AML-193 (cell line): ENCODE data around the gene RASGRP1.

Experiments used
- DNase-seq, 2 experiments: peaks; one replicate each; lab custom pipeline; 2025; lab: John Stamatoyannopoulos, UW

RASGRP1 gene

DNA sequence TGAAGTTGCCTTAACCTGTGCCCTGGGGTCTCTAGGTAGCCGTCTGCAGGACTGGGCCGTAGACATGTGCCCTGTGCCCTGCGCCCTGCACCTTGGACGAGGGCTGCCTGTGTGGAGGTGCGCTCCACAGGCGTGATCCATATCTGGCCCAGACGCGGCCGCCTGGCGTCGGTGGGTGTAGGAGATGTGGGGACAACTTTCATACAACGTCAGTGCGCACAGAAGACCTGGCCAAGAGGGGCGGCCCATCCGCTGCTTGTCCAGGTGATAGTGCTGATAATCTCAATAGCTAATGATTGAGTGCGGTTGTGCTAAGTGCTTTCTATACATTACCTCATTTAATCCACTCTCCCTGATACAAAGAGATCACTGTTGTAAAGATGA, 665 bp upstream of the RASGRP1 start:
- DNase-seq, result no peak

GRCh38 chr15:38563723-38564519, 693 bp downstream of the RASGRP1 start:
- peak; percentile 8 to 9 for DNase-seq

DNA sequence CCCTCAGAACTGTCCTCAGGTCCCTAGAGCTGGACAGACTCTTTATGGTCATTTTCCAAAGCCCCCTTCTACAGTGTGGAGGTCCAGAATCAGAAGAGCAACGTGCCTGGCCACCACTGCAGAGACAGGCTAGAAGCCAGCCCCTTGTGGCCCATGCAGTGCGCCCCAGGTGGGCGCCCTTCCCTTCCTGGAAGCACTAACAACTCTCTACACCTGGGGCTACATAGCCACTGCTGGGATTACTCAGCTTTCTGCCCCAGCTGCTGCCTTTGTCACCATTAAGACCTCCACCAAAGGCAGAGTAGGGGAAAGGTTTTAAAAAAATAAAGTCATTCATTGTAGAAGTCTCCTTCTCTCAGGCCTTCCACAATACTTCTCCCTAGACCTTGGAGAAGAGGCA, 2.3 kb downstream of the RASGRP1 start:
- DNase-seq, result no peak

GRCh38 chr15:38560456-38560926, 4.1 kb downstream of the RASGRP1 start:
- DNase-seq, result no peak

DNA sequence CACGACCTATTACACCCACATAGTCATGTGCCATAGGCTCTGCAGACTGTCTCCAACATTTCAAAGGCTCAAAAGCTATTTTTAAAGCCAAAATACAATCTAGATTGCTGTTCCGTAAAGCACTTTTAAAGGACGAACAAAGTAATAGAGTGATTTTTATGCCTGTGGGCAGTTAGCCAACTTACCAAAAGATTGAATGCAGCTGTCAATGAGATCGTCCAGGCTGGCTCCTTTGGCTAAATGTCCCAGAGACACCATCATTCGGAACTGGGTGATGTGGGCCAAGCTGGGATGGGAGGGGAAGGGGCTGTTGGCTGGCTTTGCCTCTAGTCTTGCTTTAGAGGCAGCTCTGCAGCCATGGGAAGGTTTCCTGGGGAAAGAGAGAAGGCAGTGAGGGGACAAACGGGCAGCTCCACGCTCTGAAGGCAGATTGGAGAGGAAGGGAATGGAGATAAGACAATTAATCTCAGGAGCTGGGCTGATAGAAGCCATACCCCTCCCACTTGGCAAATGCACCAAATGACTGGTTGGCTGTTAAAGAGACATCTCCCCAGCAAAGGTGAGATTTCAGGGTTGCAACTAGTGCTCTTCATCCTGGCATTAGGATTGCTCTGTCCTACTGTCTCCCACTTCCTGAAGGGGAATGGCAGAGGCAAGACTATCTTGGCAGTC, 4.8 kb downstream of the RASGRP1 start:
- no peak for DNase-seq

DNA sequence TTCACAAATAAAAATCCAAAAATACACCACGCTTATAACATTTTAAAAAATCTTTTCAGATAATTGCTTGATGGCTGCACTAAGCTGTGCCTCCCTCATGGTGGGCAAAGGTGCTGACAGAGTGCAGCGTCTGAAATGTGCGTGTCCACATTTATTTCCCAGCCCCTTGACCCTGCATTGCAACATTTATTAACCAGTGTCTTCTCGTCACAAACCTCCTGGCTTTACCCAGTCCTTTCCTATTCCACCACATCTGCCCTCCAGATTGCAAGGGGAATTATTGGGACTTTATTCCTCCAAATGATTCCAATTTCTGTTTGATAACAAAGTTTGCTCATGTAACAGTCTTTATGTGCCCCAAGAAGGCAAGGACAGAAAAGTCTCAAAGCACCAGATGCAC, 5.5 kb downstream of the RASGRP1 start:
- no peak for DNase-seq

- no peak for DNase-seq
These were observed 6.1 kb downstream of the RASGRP1 start for GRCh38 chr15:38558372-38559059.

DNA sequence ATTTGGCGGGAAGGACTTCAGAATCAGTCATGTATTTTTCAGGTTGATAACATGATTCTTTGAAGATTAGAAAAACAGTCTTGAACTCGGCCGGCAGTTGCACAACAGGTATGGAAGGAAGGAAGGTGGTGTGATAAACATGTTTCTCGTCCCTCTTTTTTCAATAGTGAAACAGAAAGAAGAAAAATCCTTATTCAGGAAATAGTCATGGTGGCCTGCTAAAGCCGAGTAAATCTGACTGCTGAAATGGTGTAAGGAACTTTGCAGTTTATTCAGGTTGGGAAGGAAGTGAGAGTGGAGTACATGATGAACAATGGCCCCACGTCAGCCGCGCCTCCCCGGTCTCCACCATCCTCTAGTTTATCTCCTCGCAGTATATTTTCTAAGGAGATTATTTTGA, 6.7 kb downstream of the RASGRP1 start:
- DNase-seq, result no peak

GRCh38 chr15:38555686-38556334, 8.8 kb downstream of the RASGRP1 start:
- DNase-seq, result no peak

- DNase-seq, result no peak
These were observed 10.3 kb downstream of the RASGRP1 start for GRCh38 chr15:38554354-38554753.

DNA sequence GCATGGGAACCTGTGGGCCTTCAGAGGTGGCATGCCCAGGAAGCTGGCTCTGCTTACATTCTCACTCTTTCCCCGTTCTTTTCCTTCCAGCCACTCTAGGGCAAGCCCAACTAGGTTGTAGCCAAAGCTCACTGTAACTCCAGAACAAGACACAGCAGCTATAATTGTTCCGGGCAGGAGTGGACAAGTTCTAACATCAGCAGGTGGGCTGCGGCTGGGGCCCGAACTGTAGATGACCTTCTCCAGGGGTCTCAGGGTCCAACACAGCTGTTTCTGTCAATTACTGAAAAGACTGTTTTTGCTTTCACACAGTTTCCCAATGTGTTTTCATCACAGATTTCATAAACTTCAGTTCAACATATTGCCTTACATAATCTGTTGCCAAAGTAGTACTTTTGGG, 11.5 kb downstream of the RASGRP1 start:
- no peak for DNase-seq

- DNase-seq, result no peak
These were observed 12.6 kb downstream of the RASGRP1 start for GRCh38 chr15:38551720-38552648.

- no peak for DNase-seq
These were observed 15.4 kb downstream of the RASGRP1 start for GRCh38 chr15:38549222-38549621.

- no peak for DNase-seq
These were observed 17.2 kb downstream of the RASGRP1 start for GRCh38 chr15:38547255-38547997.

DNA sequence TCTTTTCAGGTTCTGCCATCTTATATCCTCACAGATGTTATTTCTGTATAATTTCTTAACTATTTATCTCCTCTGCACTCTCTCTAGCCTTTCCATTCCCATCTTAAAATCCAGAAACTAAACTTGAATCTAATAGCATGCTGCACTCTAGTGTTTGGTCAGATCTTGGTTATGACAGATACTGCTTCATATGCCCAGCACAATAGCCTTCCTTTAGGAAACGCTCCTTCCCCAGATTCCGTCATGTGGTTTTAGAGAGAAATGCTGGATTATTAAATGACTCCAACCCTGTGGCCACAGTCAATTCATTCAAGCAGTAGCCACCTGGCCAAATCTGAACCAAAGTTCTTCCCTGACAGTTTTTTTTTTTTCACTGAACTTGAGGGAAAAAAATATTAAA, 19.4 kb downstream of the RASGRP1 start:
- DNase-seq, result no peak

DNA sequence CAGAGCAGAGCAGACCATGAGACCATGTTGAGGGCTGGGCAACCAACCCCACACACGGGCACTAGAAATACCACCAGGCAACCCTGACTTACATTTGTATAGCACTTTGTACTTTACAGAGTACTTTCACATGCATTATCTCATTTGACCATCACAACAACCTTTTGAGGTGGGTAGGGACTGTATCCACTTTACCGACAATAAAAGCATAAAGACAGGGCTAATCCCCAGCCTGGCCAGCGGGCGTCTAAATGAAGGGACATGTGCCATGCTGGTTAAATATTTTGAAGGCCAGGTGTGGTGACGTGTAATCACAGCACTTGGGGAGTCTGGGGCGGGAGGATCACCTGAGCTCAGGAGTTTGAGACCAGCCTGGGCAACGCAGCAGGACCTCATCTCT, 23.6 kb downstream of the RASGRP1 start:
- no peak for DNase-seq

GRCh38 chr15:38540510-38540909, 24.1 kb downstream of the RASGRP1 start:
- no peak for DNase-seq

DNA sequence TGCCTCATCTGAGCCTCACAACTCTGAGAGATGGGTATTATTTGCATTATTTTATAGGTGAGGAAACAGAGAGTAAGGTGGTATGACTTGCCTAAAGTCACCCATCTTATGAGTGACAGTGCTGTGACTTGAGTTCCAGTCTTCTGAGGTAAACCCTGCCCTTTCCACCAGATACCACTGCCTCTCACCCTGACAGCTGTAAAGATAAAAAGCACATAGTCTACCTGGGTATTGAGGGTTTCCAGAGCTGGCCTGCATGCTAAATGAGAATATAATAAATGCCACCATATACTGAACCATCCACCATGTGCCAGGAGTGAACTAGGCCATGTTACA, 25.6 kb downstream of the RASGRP1 start:
- no peak for DNase-seq

- DNase-seq, result no peak
These were observed 26.1 kb downstream of the RASGRP1 start for GRCh38 chr15:38538328-38539007.

GRCh38 chr15:38536201-38536676, 28.4 kb downstream of the RASGRP1 start:
- DNase-seq, result no peak
